HEK293T (cell line): Measurements from ENCODE around the gene ZNF622.

Experiments used
- CTCF ChIA-PET: fragments of 350-600 bp; formaldehyde crosslinking; extraction: SDS; loops from one replicate; lab custom pipeline; 2021; ENCODE audit warnings: antibody characterized with exemption, inconsistent platforms; lab: Yijun Ruan, JAX
- POLR2A ChIA-PET: fragments of 350-600 bp; formaldehyde crosslinking; extraction: SDS; loops from one replicate; lab custom pipeline; 2020; ENCODE audit warnings: antibody characterized with exemption, inconsistent platforms; lab: Yijun Ruan, JAX
- DNase-seq: peaks from one replicate; pipeline ENCODE4 v3.0.0; 2012; ENCODE audit warnings: mixed read lengths; ENCODE audit errors: extremely low spot score
- ARNT ChIP-seq: fragments of 450-650 bp; IDR thresholded peaks from 2 replicates; pipeline ENCODE4 v1.6.1; 2017; ENCODE audit warnings: mild to moderate bottlenecking
- BHLHE40 ChIP-seq: fragments of 450-650 bp; IDR thresholded peaks from 2 replicates; pipeline ENCODE4 v1.6.1; 2016; ENCODE audit warnings: mild to moderate bottlenecking, moderate library complexity, borderline replicate concordance
- CTBP1 ChIP-seq: fragments of 450-650 bp; IDR thresholded peaks from 2 replicates; pipeline ENCODE4 v1.6.1; 2016; ENCODE audit warnings: borderline replicate concordance
- ELF4 ChIP-seq: fragments of 450-650 bp; IDR thresholded peaks from 2 replicates; pipeline ENCODE4 v1.6.1; 2017; ENCODE audit warnings: antibody characterized with exemption
- FOXA1 ChIP-seq: fragments of 450-650 bp; IDR thresholded peaks from 2 replicates; pipeline ENCODE4 v1.6.1; 2016; ENCODE audit warnings: mild to moderate bottlenecking
- FOXK2 ChIP-seq: fragments of 450-650 bp; IDR thresholded peaks from 2 replicates; pipeline ENCODE4 v1.6.1; 2016; ENCODE audit warnings: mild to moderate bottlenecking
- FOXM1 ChIP-seq: fragments of 450-650 bp; IDR thresholded peaks from 2 replicates; pipeline ENCODE4 v1.6.1; 2017; ENCODE audit warnings: mild to moderate bottlenecking, borderline replicate concordance
- HDGF ChIP-seq: fragments of 450-650 bp; IDR thresholded peaks from 2 replicates; pipeline ENCODE4 v1.6.1; 2017; ENCODE audit warnings: antibody characterized with exemption, borderline replicate concordance
- L3MBTL2 ChIP-seq: fragments of 450-650 bp; conservative IDR thresholded peaks from 2 replicates; pipeline ENCODE4 v1.6.1; 2016; ENCODE audit warnings: mild to moderate bottlenecking
- LEF1 ChIP-seq: fragments of 450-650 bp; IDR thresholded peaks from 2 replicates; pipeline ENCODE4 v1.6.1; 2017; ENCODE audit warnings: mild to moderate bottlenecking, borderline replicate concordance
- NFRKB ChIP-seq: fragments of 450-650 bp; IDR thresholded peaks from 2 replicates; pipeline ENCODE4 v1.6.1; 2016; ENCODE audit warnings: mild to moderate bottlenecking, moderate library complexity
- PKNOX1 ChIP-seq: fragments of 450-650 bp; IDR thresholded peaks from 2 replicates; pipeline ENCODE4 v1.6.1; 2016
- SP1 ChIP-seq: fragments of 450-650 bp; IDR thresholded peaks from 2 replicates; pipeline ENCODE4 v1.6.1; 2017
- SUZ12 ChIP-seq: fragments of 450-650 bp; IDR thresholded peaks from 2 replicates; pipeline ENCODE4 v1.6.1; 2016; ENCODE audit warnings: mild to moderate bottlenecking
- TARDBP ChIP-seq: fragments of 450-650 bp; IDR thresholded peaks from 2 replicates; pipeline ENCODE4 v1.6.1; 2016
- ZNF384 ChIP-seq: fragments of 450-650 bp; IDR thresholded peaks from 2 replicates; pipeline ENCODE4 v1.6.1; 2016

Gene ZNF622

GRCh38 chr5:16427587-16427986, 38.0 kb downstream of the ZNF622 start:
- CTCF ChIA-PET: interaction anchor here (1.5 kb wide), 1 partner anchor 29 kb away, joined by 7 read pairs; no protein-coding TSS in a partner anchor
- no peak for DNase-seq
- TF ChIP-seq TARDBP: no peak
- TF ChIP-seq HDGF: no peak
- TF ChIP-seq NFRKB: no peak
- TF ChIP-seq FOXM1: no peak
- no peak for TF ChIP-seq ELF4
- no peak for TF ChIP-seq FOXA1
- no peak for TF ChIP-seq BHLHE40
- no peak for TF ChIP-seq SP1
- no peak for TF ChIP-seq CTBP1
- TF ChIP-seq PKNOX1: no peak
- TF ChIP-seq LEF1: no peak
- POLR2A ChIA-PET: no interaction called here

- peak; percentile 13 for DNase-seq
- ChIA-PET CTCF (no interaction called here), POLR2A (no interaction called here)
- no peak for TF ChIP-seq PKNOX1
- TF ChIP-seq ELF4: no peak
- TF ChIP-seq ARNT: no peak
- TF ChIP-seq TARDBP: no peak
- no peak for TF ChIP-seq SUZ12
- no peak for TF ChIP-seq L3MBTL2
- TF ChIP-seq ZNF384: no peak
- TF ChIP-seq LEF1: no peak
- no peak for TF ChIP-seq FOXM1
Observed at GRCh38 chr5:16418471-16418922, 47.1 kb downstream of the ZNF622 start.

- DNase-seq: no peak
- CTCF ChIA-PET: no interaction called here
- TF ChIP-seq LEF1 (no peak), SUZ12 (no peak), BHLHE40 (no peak)
- POLR2A ChIA-PET: no interaction called here
Observed at GRCh38 chr5:16417398-16418074, 48.1 kb downstream of the ZNF622 start.

- DNase-seq: no peak
- CTCF ChIA-PET: no interaction called here
- TF ChIP-seq PKNOX1: no peak
- TF ChIP-seq FOXK2: no peak
- no peak for TF ChIP-seq TARDBP
- TF ChIP-seq FOXM1: no peak
- no peak for TF ChIP-seq SP1
- TF ChIP-seq LEF1: no peak
- no peak for TF ChIP-seq ARNT
- TF ChIP-seq HDGF: no peak
- no peak for TF ChIP-seq L3MBTL2
- no peak for TF ChIP-seq CTBP1
- TF ChIP-seq BHLHE40: no peak
- TF ChIP-seq SUZ12: no peak
- TF ChIP-seq ZNF384: no peak
- POLR2A ChIA-PET: no interaction called here
Observed at GRCh38 chr5:16414861-16415260, 50.7 kb downstream of the ZNF622 start.

- DNase-seq: no peak
- TF ChIP-seq PKNOX1 (no peak), HDGF (no peak), TARDBP (no peak), BHLHE40 (no peak), FOXM1 (no peak), FOXK2 (no peak), SUZ12 (no peak), SP1 (no peak), LEF1 (no peak)
- CTCF ChIA-PET: no interaction called here
- POLR2A ChIA-PET: no interaction called here
Observed at GRCh38 chr5:16413166-16413860, 52.3 kb downstream of the ZNF622 start.

- TF ChIP-seq TARDBP (no peak), SUZ12 (no peak), FOXK2 (no peak), CTBP1 (no peak), FOXM1 (no peak)
- DNase-seq: no peak
- CTCF ChIA-PET: no interaction called here
- POLR2A ChIA-PET: no interaction called here
Observed at GRCh38 chr5:16412556-16412955, 53.0 kb downstream of the ZNF622 start.
